ENCODE measurements around the gene PDE11A.
"Not testable (repeated sequence)": the region's sequence is repeated elsewhere in the genome, so short reads cannot be mapped to it uniquely, and the experiment has no call there.

PDE11A gene

DNA sequence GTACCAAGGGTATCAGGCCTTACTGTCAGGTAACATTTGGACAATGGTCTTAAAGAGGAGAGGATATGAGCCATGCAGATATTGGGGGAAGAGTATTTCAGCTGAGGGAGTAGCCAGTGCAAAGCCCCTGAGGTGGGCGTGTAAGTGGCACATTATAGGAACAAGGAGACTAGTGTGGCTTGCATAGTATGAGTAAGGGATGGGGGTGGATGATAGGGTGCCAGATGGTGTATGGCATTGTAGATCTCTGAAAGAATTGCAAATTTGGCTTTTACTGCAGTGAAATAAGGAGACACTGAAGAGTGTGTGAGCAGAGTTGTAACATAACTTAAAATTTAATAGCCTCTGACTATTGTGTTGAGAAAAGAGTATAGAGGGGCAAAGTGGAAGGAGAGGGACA is 244.0 kb downstream of the PDE11A start:
- no peaks in the 10 kb centered on the region for H3K36me3 Mint-ChIP-seq (ENCODE audit: low read depth)
- no peak overlapping the region for H3K4me3 Mint-ChIP-seq
- no peak overlapping the region for H3K27ac Mint-ChIP-seq
- H3K4me1 Mint-ChIP-seq (ENCODE audit: low read depth), result no peaks in the 10 kb centered on the region
- H3K27me3 Mint-ChIP-seq, result peaks cover 6% of the 10 kb centered on the region
- no peaks in the 10 kb centered on the region for H3K9me3 Mint-ChIP-seq

DNA sequence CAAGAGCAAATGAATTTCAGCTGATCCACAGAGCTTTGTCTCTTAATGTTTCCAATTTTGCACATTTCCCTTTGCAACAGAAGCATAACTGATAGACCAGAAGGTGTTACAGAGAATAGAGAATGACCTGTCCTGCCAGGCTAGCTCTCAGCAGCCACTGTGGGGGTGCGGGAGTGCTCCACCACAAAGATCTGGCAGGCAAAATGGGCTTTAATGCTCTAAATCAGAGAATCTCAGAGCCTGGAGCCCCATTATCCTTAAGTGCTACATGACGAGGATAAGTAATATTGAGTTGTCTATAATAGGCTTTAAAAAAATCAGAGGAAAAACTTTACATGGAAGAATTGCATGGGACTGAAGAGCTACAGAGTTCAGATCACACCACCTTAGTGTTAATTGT is 245.7 kb downstream of the PDE11A start:
- Mint-ChIP-seq H3K4me1 (ENCODE audit: low read depth) (no peaks in the 10 kb centered on the region), H3K27ac (no peak overlapping the region), H3K9me3 (no peaks in the 10 kb centered on the region), H3K4me3 (no peak overlapping the region), H3K27me3 (peaks cover 12% of the 10 kb centered on the region), H3K36me3 (ENCODE audit: low read depth) (no peaks in the 10 kb centered on the region)

DNA sequence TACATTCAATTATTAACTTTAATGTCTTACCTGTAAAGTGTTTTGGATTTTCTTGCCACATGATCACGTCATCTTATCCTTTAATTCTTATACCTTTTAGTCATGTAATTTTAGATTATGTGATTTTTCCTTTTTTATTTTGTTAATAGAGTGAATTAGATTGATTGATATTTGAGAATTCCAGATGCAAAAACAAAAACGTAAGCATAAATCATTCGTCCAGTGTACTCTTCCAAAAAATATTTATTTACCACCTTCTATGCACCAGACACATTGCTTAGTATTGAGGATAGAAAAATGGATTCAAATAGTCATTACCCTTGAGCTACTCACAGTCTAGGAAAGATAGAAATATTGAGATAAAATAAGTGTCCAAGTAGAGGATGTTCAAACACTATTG is 249.6 kb downstream of the PDE11A start:
- Mint-ChIP-seq H3K4me3 (no peak overlapping the region), H3K9me3 (no peaks in the 10 kb centered on the region), H3K27me3 (peaks cover 5% of the 10 kb centered on the region), H3K4me1 (ENCODE audit: low read depth) (no peaks in the 10 kb centered on the region), H3K36me3 (ENCODE audit: low read depth) (no peaks in the 10 kb centered on the region), H3K27ac (no peak overlapping the region)

- Mint-ChIP-seq H3K27me3 (peaks cover 7% of the 10 kb centered on the region), H3K27ac (no peak overlapping the region), H3K4me3 (no peak overlapping the region), H3K9me3 (no peaks in the 10 kb centered on the region), H3K4me1 (ENCODE audit: low read depth) (no peaks in the 10 kb centered on the region), H3K36me3 (ENCODE audit: low read depth) (no peaks in the 10 kb centered on the region)
Measured at GRCh38 chr2:177818412-177818811, 254.2 kb downstream of the PDE11A start.

DNA sequence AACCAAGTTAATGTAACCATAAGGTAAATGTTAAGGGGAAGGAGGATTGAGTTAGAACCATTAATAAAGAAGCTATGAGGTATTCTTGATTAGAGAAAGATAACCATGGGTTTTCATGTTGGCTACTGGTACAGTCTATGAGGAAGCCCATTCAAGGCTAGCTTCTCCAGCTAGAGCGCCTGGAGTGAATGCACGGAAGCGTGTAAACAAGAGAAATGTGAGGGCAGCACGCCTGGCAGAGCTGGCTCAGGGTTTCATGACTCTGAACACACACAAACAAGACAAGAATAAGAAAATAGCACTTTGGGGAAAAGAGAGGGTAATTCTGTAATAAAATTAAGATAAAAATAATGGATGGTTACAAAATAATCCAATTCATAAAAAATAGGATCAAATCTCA is 255.3 kb downstream of the PDE11A start:
- H3K4me3 Mint-ChIP-seq, result no peak overlapping the region
- no peaks in the 10 kb centered on the region for H3K9me3 Mint-ChIP-seq
- H3K27ac Mint-ChIP-seq, result no peak overlapping the region
- peaks cover 2% of the 10 kb centered on the region for H3K27me3 Mint-ChIP-seq
- H3K36me3 Mint-ChIP-seq (ENCODE audit: low read depth), result no peaks in the 10 kb centered on the region
- H3K4me1 Mint-ChIP-seq (ENCODE audit: low read depth), result no peaks in the 10 kb centered on the region

DNA sequence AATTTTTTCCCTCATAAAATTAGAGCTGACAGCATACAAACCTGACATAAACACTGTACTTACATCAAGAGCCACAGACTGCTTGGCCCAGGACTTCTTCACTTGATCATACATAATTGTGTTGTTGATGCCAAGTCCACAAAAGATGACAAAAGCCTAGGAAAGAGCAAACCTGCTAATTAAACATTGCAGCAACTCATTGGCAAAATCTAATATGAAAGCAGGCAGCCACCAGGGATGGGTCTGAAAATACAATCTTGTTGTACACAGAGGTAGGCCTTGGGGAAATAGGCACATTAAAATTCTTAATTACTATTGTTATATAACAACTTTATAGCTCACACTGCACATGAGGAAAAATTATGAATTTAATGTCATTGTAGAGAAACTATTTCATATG is 255.8 kb downstream of the PDE11A start:
- H3K27me3 Mint-ChIP-seq, result peaks cover 2% of the 10 kb centered on the region

DNA sequence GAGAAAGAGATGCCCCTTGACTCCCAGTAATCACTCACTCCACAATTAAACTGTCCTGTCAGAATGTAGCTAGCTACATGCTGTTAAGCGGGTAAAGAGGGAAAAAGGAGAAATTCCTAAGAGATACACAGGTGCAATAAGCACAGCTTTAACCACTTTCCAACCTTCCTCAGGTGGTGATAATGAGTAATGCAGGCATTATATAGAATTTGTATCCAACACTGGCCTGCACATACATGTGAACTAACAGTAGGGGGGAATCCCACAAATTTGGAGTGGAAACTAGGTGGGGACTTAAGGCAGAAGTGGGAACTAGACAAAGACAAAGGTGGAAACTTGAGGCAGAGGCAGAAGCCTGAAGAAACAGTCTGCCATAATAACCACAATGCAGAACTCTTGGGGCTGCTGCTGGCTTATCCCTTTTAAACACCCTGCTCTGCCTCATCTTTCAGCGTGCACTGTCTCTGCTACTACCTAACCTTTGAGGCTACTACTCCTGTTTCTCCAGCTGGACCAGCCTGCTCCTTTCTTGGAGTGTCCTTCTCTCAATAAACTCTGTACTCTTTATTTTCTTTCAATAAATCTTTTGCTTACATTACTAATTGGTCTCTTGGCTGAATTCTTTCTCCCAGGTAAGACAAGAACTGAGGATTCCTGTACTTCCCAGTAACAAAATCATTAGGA is 259.7 kb downstream of the PDE11A start:
- Mint-ChIP-seq H3K27me3 (peaks cover 5% of the 10 kb centered on the region), H3K4me3 (no peak overlapping the region)

More for the DNA sequence above, 255.8 kb downstream of the PDE11A start:
- Mint-ChIP-seq H3K36me3 (ENCODE audit: low read depth) (no peaks in the 10 kb centered on the region), H3K4me1 (ENCODE audit: low read depth) (no peaks in the 10 kb centered on the region), H3K4me3 (no peak overlapping the region), H3K27ac (no peak overlapping the region), H3K9me3 (no peaks in the 10 kb centered on the region)

GRCh38 chr2:177810906-177811305 is 261.7 kb downstream of the PDE11A start:
- Mint-ChIP-seq H3K36me3 (ENCODE audit: low read depth) (no peaks in the 10 kb centered on the region), H3K4me3 (no peak overlapping the region), H3K27me3 (peaks cover 7% of the 10 kb centered on the region), H3K9me3 (peaks cover 1% of the 10 kb centered on the region), H3K27ac (no peak overlapping the region), H3K4me1 (ENCODE audit: low read depth) (no peaks in the 10 kb centered on the region)

More for the DNA sequence above, 259.7 kb downstream of the PDE11A start:
- Mint-ChIP-seq H3K36me3 (ENCODE audit: low read depth) (no peaks in the 10 kb centered on the region), H3K4me1 (ENCODE audit: low read depth) (no peaks in the 10 kb centered on the region), H3K9me3 (no peaks in the 10 kb centered on the region), H3K27ac (no peak overlapping the region)

DNA sequence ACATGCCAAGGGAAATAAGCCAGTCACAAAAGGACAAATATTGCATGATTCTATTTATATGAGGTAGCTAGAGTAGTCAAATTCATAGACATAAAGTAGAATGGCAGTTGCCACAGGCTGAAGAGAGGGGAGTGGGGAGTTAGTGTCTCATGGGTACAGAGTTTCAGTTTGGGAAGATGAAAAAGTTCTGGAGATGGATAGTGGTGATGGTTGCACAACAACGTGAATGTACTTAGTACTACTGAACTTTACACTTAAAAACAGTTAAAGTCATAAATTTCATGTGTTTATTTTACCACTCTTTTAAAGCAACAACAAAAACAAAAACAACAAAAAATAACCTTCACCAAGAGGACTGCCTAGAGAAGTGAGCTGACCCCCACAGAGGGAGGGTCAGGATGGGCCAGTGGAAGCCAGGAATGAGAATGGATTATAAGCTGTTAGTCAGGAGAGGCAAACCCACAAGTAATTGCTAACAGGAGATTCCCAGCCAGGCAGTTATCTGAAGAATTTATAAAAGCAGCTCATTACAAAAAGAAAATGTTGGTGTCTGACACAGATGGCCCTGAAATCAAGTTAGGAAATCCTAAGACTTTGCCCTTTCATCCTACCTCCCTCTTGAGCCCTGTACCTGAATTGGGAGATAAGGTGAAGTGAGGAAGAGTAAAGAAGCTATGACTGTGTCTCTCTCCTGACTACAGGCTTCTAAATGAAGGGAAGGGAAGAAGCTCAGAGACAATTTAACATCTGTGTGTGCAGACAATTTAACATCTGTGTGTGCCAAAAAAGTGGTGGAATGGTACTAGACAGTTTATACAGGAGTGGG is 263.4 kb downstream of the PDE11A start:
- peaks cover 13% of the 10 kb centered on the region for H3K27me3 Mint-ChIP-seq
- no peaks in the 10 kb centered on the region for H3K4me1 Mint-ChIP-seq (ENCODE audit: low read depth)
- no peak overlapping the region for H3K27ac Mint-ChIP-seq
- no peaks in the 10 kb centered on the region for H3K36me3 Mint-ChIP-seq (ENCODE audit: low read depth)
- no peak overlapping the region for H3K4me3 Mint-ChIP-seq
- H3K9me3 Mint-ChIP-seq, result peaks cover 7% of the 10 kb centered on the region

- peaks cover 29% of the 10 kb centered on the region for H3K27me3 Mint-ChIP-seq
- no peaks in the 10 kb centered on the region for H3K4me1 Mint-ChIP-seq (ENCODE audit: low read depth)
- H3K27ac Mint-ChIP-seq, result no peak overlapping the region
Measured at GRCh38 chr2:177806025-177806424, 266.6 kb downstream of the PDE11A start.

GRCh38 chr2:177799531-177799930 is 273.0 kb downstream of the PDE11A start:
- Mint-ChIP-seq H3K9me3 (peaks cover 3% of the 10 kb centered on the region), H3K36me3 (ENCODE audit: low read depth) (no peaks in the 10 kb centered on the region), H3K4me1 (ENCODE audit: low read depth) (no peaks in the 10 kb centered on the region), H3K4me3 (no peak overlapping the region), H3K27me3 (peaks cover 26% of the 10 kb centered on the region), H3K27ac (no peak overlapping the region)

More at GRCh38 chr2:177806025-177806424, 266.6 kb downstream of the PDE11A start:
- H3K4me3 Mint-ChIP-seq, result no peak overlapping the region
- H3K36me3 Mint-ChIP-seq (ENCODE audit: low read depth), result no peaks in the 10 kb centered on the region
- peaks cover 9% of the 10 kb centered on the region for H3K9me3 Mint-ChIP-seq

DNA sequence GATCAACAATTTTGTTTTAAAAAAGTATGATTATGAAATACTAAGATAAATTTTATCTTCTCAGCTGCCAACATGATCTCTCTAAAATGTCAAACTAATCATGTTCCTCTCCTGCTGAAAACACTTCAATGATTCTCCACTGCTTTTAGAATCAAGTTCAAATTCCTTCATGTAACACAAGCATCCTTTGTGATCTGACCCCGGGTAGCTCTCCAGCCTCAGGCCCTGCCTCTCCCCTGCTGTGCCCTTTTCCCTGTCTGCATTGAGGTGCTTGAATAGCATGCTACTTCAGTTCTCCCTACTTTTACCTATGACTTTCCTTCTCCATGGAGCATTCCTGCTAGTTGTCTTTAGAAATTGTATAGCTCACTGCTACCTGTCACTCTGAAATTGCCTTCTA is 274.8 kb downstream of the PDE11A start:
- Mint-ChIP-seq H3K9me3 (no peaks in the 10 kb centered on the region), H3K36me3 (ENCODE audit: low read depth) (no peaks in the 10 kb centered on the region), H3K27me3 (peaks cover 15% of the 10 kb centered on the region), H3K4me1 (ENCODE audit: low read depth) (no peaks in the 10 kb centered on the region), H3K27ac (no peak overlapping the region), H3K4me3 (no peak overlapping the region)

GRCh38 chr2:177796654-177797415 is 275.7 kb downstream of the PDE11A start:
- Mint-ChIP-seq H3K36me3 (ENCODE audit: low read depth) (no peaks in the 10 kb centered on the region), H3K9me3 (no peaks in the 10 kb centered on the region), H3K4me3 (no peak overlapping the region), H3K27ac (no peak overlapping the region), H3K27me3 (peaks cover 13% of the 10 kb centered on the region), H3K4me1 (ENCODE audit: low read depth) (no peaks in the 10 kb centered on the region)

- Mint-ChIP-seq H3K27me3 (peaks cover 8% of the 10 kb centered on the region), H3K9me3 (no peaks in the 10 kb centered on the region), H3K36me3 (ENCODE audit: low read depth) (no peaks in the 10 kb centered on the region), H3K4me3 (no peak overlapping the region), H3K4me1 (ENCODE audit: low read depth) (no peaks in the 10 kb centered on the region), H3K27ac (no peak overlapping the region)
Measured at GRCh38 chr2:177796011-177796410, 276.6 kb downstream of the PDE11A start.

- peaks cover 36% of the 10 kb centered on the region for H3K4me1 Mint-ChIP-seq (ENCODE audit: low read depth)
- H3K9me3 Mint-ChIP-seq; H3K36me3 Mint-ChIP-seq (ENCODE audit: low read depth); H3K27ac Mint-ChIP-seq; H3K4me3 Mint-ChIP-seq; H3K27me3 Mint-ChIP-seq: not testable (repeated sequence)
Measured at GRCh38 chr2:177785143-177785542, 287.4 kb downstream of the PDE11A start.

Measured in stimulated activated naive CD8-positive, alpha-beta T cell treated with anti-CD3 and anti-CD28 coated beads, Interleukin-15, Interleukin-2, amounts not matched to agents 100 ng/mL and 50 ng/mL, for 24 hours (primary cell).